Activated CD8-positive, alpha-beta memory T cell treated with anti-CD3 and anti-CD28 coated beads, Interleukin-2, amount 50 U/mL, for 24 hours (primary cell): Measurements from ENCODE around the gene FAM170A.

Experiments used
- DNase-seq: peaks from one replicate; pipeline ENCODE4 v3.0.0-alpha.2; 2020; ENCODE audit errors: extremely low read depth

The FAM170A gene

GRCh38 chr5:119629339-119629738, at the start of gene FAM170A:
Gene FAM170A (plus strand): TSS chr5:119629558. CDS start chr5:119629769, 211 bp downstream.
- DNase-seq = no peak

DNA sequence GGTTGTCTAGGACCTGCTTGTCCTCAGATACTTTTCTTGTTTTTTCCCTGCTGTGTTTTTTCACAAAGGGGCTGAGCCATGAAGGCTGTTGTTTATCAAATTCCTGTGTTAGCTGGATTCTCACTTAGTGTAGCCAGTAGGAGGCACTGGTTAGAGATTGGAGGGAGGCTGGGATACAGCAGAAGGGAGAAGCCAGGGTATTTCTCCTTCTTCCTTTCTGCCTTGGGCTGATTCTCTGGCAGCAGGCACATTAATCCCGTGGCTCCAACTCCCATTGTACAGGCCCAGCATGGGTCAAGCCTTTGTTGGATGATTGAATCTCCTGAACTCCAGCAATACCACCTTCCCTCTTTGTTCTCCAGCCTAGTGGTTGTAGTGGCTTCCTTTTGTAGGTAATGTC, 46.4 kb upstream of the FAM170A start:
- no peak for DNase-seq

DNA sequence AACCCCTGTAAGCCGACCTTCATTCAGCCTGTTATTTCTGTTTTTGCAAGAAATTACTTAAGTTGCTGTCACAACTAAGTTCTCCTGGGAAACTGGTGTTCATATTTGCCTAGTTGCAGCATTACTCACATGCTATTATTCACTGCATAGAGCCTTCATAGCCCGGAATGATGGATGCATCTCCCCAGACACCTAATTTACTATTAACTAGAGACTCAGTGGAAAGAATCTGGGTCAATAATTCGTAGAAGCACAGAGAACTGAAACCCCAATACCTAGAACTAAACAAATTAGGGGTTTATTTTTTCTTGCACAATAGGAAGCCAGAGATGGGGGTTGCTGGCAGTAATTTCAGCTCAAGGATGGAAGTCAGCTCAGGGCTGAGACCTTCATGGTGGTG, 45.7 kb upstream of the FAM170A start:
- DNase-seq = no peak

GRCh38 chr5:119596046-119596445, 33.3 kb upstream of the FAM170A start:
- DNase-seq = no peak

DNA sequence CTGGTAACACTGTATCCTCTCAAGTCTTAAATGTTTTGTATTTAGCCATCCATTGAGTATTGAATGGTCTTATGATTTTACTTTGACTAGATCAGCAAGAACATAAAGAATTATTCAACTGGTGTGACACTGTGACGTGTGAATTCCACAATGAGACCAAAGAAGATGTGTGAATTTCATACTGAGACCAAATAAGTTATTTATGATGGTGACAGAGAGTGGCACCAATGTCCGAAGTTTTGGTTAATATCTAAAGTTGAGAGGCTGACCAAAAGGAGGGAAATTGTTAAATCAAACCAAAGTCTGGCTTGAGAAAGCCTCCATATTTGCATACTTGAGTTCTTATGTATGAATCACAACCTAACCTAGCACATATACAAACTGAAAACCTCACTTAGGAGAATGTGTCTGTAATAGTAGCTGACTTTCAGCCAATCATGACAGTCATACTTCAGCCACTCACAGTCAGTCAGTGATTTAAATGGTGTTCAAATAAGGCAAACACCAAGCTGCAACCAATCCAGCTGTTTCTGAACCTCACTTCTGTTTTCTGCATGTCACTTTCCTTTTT, 31.5 kb upstream of the FAM170A start:
- DNase-seq = no peak

- DNase-seq = no peak
These were observed 15.4 kb upstream of the FAM170A start for GRCh38 chr5:119613937-119614336.

DNA sequence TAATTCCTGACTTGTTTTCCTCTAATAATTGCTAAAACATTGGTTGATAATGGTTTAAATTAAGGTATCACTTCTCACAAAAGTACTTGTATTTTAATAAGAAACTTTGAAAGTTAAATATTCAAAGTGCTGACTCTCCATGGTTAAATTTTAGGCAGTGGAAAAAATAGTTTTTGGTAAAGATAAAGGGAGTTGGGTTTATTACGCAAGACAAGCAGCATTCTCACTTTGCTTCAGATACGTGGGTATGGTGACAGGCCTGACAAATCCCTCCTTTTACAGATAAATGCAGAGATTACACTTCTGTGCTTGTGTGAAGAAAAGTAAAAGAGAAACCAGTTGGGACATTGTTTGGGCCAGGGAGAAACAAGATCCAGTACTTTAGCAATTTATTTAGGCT, 14.5 kb upstream of the FAM170A start:
- DNase-seq = no peak

GRCh38 chr5:119626086-119626485, 3.3 kb upstream of the FAM170A start:
- DNase-seq = no peak

GRCh38 chr5:119630752-119631440, 1.5 kb downstream of the FAM170A start:
- no peak for DNase-seq

- DNase-seq = no peak
These were observed 2.3 kb downstream of the FAM170A start for GRCh38 chr5:119631660-119632059.

DNA sequence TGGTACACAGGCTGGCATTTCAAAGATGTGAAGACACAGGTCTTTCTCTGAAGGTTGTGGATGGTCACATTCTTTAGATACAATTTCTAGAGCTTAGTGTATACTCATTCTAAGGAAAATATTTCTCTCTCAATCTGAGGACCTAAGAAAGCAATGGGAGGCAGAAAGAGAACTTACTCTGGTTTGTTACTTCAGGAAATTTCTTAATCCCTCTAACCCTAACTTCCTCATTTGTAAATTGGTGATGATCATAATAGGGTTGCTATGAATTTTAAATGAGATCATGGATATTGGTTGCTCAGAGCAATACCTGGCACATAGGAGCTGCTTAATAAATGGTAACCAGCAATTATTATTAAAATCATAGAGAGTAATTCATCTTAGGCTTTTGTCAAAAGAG, 22.1 kb downstream of the FAM170A start:
- DNase-seq = no peak

- DNase-seq = no peak
These were observed 25.7 kb downstream of the FAM170A start for GRCh38 chr5:119655061-119655460.

GRCh38 chr5:119656023-119656422, 26.7 kb downstream of the FAM170A start:
- DNase-seq = no peak

GRCh38 chr5:119666542-119666941, 37.2 kb downstream of the FAM170A start:
- no peak for DNase-seq

DNA sequence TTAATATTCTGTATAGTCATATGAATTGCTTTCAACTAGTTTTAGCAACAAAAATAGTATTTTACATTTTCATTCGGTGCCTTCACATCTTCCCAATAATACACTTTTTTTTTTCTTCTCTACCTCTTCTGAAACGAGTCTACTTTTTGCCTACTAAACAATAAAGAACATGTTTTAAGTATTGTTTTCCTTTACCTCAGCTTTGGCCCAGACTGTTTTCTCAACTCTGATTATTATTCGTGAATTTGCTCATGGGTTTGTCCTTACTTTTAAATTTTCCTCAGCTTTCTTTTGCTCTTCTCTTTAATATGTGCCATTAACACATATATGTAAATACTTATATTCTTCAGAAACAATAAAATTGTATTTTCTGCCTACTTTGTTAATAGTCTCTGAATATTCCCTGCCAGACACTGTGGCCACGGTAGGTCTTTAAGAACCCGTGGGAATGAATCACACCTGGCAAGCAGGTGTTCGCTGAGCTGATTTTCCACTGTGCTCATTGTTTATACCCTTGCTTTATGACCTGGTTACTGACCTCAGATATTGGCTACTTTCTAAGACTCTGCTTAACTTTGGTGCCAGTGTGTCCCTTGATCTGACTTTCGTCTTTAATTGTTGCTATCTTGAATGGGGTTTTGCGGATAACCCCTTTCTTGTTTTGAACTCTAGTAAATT, 49.1 kb downstream of the FAM170A start:
- no peak for DNase-seq

- DNase-seq = no peak
These were observed 50.7 kb downstream of the FAM170A start for GRCh38 chr5:119680080-119680479.

- DNase-seq = no peak
These were observed 52.4 kb downstream of the FAM170A start for GRCh38 chr5:119681734-119682133.

- DNase-seq = no peak
These were observed 53.0 kb downstream of the FAM170A start for GRCh38 chr5:119682372-119682771.
